Gastroesophageal sphincter (tissue), 4 donors: Measurements from ENCODE around the gene PPP2R5D. TPM values are rescaled to one million over a fixed set of nuclear protein-coding genes. Genes with fewer than 3 reads are reported as not detected.

Experiments
- ATAC-seq: fragments of 150-250 bp; one replicate; pipeline ENCODE4 v1.9.1; 2016; ENCODE audit warnings: mild to moderate bottlenecking, moderate library complexity
- H3K27ac ChIP-seq, 4 donors: fragments of 200-600 bp; sonication (generic) in 3 of 4; 1 replicate in 3 of 4; 2 replicates in 1 of 4; pipeline ENCODE4 v1.5.1; 2016 to 2019
- H3K27me3 ChIP-seq: fragments of 200-600 bp; sonication (generic); one replicate; pipeline ENCODE4 v1.5.1; 2019
- H3K36me3 ChIP-seq, 2 donors: fragments of 200-600 bp; sonication (generic); one replicate each; pipeline ENCODE4 v1.5.1; 2019; ENCODE audit warnings: control low read depth in 1 of 2
- H3K4me1 ChIP-seq, 3 donors: fragments of 200-600 bp; sonication (generic); 1 replicate in 2 of 3; 2 replicates in 1 of 3; pipeline ENCODE4 v1.5.1; 2016 to 2019; ENCODE audit warnings: control low read depth in 2 of 3
- H3K4me3 ChIP-seq, 2 donors: fragments of 200-600 bp; sonication (generic); one replicate each; pipeline ENCODE4 v1.5.1; 2019; ENCODE audit warnings: mild to moderate bottlenecking in 1 of 2, moderate library complexity in 1 of 2
- H3K9me3 ChIP-seq, 3 donors: fragments of 200-600 bp; sonication (generic); one replicate each; pipeline ENCODE4 v1.5.1; 2017 to 2019; ENCODE audit warnings: control low read depth in 2 of 3
- CTCF ChIP-seq, 4 experiments: fragments of 200-600 bp in 2 of 4; fragments of 450-650 bp in 2 of 4; sonication (generic) in 1 of 4; IDR thresholded peaks; one replicate each; pipeline ENCODE4 v1.5.1; 2017 to 2019; ENCODE audit warnings: antibody characterized with exemption in 4 of 4, mild to moderate bottlenecking in 2 of 4, moderate library complexity in 2 of 4
- EP300 ChIP-seq: sonication (generic); formaldehyde crosslinking; IDR thresholded peaks from one replicate; pipeline ENCODE4 v1.6.1; 2017; ENCODE audit warnings: antibody characterized with exemption, mild to moderate bottlenecking
- POLR2A ChIP-seq, 2 donors: fragments of 450-650 bp; IDR thresholded peaks; one replicate each; pipeline ENCODE4 v1.6.1; 2017; ENCODE audit warnings: antibody characterized with exemption in 2 of 2, mild to moderate bottlenecking in 2 of 2, moderate library complexity in 1 of 2
- POLR2AphosphoS5 ChIP-seq: sonication (generic); formaldehyde crosslinking; IDR thresholded peaks from one replicate; pipeline ENCODE4 v1.6.1; 2017; ENCODE audit warnings: antibody characterized with exemption
- WGBS, 2 donors: methylation state at CpG; one replicate each; pipeline ENCODE4 v1.1.5; 2018; ENCODE audit warnings: low coverage in 1 of 2; 5-methylcytosine and 5-hydroxymethylcytosine counted together
- total RNA-seq, 4 donors: library from RNA; depleted of rRNA; stranded (reverse); fragments of >200 nt; gene quantifications; one replicate each; pipeline ENCODE4 v1.1.0, GENCODE V29; 2016

The PPP2R5D gene
- total RNA-seq, 4 donors from 2014 or later, result 30.0 to 45.1 (median 36.3) TPM

DNA sequence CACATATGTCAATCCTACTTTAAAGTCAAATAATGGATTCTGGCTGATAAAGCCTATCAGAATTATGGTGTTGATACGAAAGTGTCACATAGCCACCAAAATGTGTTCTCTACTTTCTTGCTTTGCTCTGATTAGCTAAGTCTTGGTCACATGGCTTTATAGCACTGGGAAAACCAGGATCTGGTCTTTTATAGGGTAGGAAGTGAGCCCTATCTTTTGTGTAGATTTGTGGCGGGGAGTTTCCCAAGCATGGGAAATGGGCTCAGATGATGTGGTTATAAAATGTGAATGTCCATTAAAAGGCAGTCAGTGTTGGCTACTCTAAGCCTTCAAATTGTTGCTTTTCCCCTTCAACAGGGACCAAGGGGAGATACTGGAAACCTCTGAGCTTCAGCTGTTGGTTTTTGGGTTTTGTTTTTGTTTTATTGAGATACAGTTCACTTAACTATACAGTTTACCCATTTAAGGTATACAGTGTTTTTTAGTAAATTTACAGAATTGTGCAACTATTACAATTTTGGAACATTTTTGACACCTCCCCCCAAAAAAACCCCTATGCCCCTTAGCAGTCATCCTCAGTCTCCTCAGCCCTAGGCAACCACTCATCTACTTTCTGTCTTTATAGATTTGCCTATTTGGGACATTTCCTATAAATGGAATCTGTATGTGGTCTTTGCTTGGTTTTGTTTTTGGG lies 49.3 kb downstream of the PPP2R5D start:
- H3K27ac ChIP-seq, result no peak overlapping the region

GRCh38 chr6:43034190-43034525 lies 49.8 kb downstream of the PPP2R5D start:
- H3K27me3 ChIP-seq, result no peaks in the 10 kb centered on the region
- no peak for ATAC-seq
- TF ChIP-seq POLR2A (IDR thresholded peaks at IDR 0.05), result no peak
- no peak for TF ChIP-seq CTCF (IDR thresholded peaks at IDR 0.05)
- no peak for TF ChIP-seq EP300
- TF ChIP-seq POLR2AphosphoS5, result no peak
- no peak overlapping the region for H3K27ac ChIP-seq
- WGBS, 2 donors, result 67% methylated on average over 1 of the region's 2 CpGs; no CpG with 5 or more reads in 1 of the 2 donors
- no peaks in the 10 kb centered on the region for H3K9me3 ChIP-seq
- peaks cover 2 to 98% of the 10 kb centered on the region in 2 donors for H3K36me3 ChIP-seq
- peaks cover 0 to 13% (median 0%) of the 10 kb centered on the region in 3 donors for H3K4me1 ChIP-seq
- H3K4me3 ChIP-seq, result no peak overlapping the region

More for the DNA sequence above, 49.3 kb downstream of the PPP2R5D start:
- Histone ChIP-seq H3K4me1 (peaks cover 0 to 13% (median 0%) of the 10 kb centered on the region in 3 donors), H3K9me3 (no peaks in the 10 kb centered on the region), H3K4me3 (no peak overlapping the region), H3K27me3 (no peaks in the 10 kb centered on the region), H3K36me3 (peaks cover 3 to 98% of the 10 kb centered on the region in 2 donors)
- no peak for TF ChIP-seq EP300
- no peak for TF ChIP-seq POLR2A (IDR thresholded peaks at IDR 0.05)
- TF ChIP-seq POLR2AphosphoS5, result no peak
- TF ChIP-seq CTCF (IDR thresholded peaks at IDR 0.05), result no peak
- ATAC-seq, result no peak
- WGBS, 2 donors, result 85 to 100% methylated on average over 1 to 2 of the region's 2 CpGs

DNA sequence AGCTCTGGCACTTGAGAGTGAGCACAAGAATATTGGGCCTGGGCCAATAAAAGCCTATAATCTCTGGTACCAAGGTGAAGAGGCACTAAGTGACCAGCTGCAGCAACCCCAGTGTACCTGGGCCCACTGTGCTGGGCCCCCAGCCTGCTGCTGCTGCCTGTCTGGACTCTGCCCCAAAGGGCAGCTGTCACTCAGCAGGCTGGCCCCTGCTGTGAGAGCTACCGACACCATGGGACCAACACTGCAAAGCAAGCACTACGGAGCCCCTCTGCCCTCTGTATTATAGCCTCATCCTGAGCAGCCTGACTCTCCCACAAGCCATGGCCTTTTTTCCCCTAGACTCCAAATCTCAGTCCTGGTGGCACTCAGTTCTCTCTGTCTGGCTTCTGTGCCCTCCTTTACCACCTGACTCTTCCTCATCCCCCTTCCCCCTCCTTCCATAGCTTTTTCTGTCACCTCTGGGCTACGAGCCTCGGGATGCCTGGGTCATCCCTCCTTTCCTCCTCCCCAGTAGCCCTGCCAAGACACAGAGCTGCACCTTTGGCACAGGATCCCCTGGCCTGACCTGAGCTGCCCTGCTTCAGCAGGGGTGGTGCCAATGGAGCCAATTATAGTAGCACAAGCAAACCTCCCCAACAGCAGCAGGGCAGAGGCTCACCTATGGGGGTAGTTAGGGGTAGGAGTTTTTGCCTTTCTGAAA lies 51.3 kb downstream of the PPP2R5D start:
- WGBS, 2 donors, result 15 to 100% methylated on average over 1 to 2 of the region's 4 CpGs
- TF ChIP-seq POLR2A (IDR thresholded peaks at IDR 0.05) (no peak), CTCF (IDR thresholded peaks at IDR 0.05) (no peak), POLR2AphosphoS5 (no peak), EP300 (no peak)
- Histone ChIP-seq H3K9me3 (no peaks in the 10 kb centered on the region), H3K27me3 (no peaks in the 10 kb centered on the region), H3K4me1 (peaks cover 0 to 13% (median 0%) of the 10 kb centered on the region in 3 donors), H3K36me3 (peaks cover 0 to 97% of the 10 kb centered on the region in 2 donors), H3K27ac (peak overlapping the region in 2 of 4 donors; percentile 2 to 40), H3K4me3 (no peak overlapping the region)
- ATAC-seq, result no peak

- WGBS, 2 donors, result 85 to 94% methylated on average over 3 to 4 of the region's 9 CpGs
- Histone ChIP-seq H3K9me3 (no peaks in the 10 kb centered on the region), H3K27me3 (no peaks in the 10 kb centered on the region), H3K4me1 (peaks cover 0 to 13% (median 0%) of the 10 kb centered on the region in 3 donors), H3K36me3 (peaks cover 0 to 96% of the 10 kb centered on the region in 2 donors), H3K27ac (no peak overlapping the region), H3K4me3 (no peak overlapping the region)
- TF ChIP-seq CTCF (IDR thresholded peaks at IDR 0.05), result no peak
- no peak for TF ChIP-seq EP300
- TF ChIP-seq POLR2AphosphoS5, result no peak
- TF ChIP-seq POLR2A (IDR thresholded peaks at IDR 0.05), result no peak
- no peak for ATAC-seq
These were observed 52.3 kb downstream of the PPP2R5D start for GRCh38 chr6:43036712-43037111.

GRCh38 chr6:43037197-43037596 lies 52.8 kb downstream of the PPP2R5D start:
- Histone ChIP-seq H3K36me3 (peaks cover 0 to 94% of the 10 kb centered on the region in 2 donors), H3K27me3 (no peaks in the 10 kb centered on the region), H3K27ac (no peak overlapping the region), H3K4me3 (no peak overlapping the region), H3K4me1 (peaks cover 0 to 13% (median 0%) of the 10 kb centered on the region in 3 donors), H3K9me3 (no peaks in the 10 kb centered on the region)
- TF ChIP-seq POLR2A (IDR thresholded peaks at IDR 0.05), result no peak
- no peak for TF ChIP-seq POLR2AphosphoS5
- no peak for TF ChIP-seq CTCF (IDR thresholded peaks at IDR 0.05)
- no peak for TF ChIP-seq EP300
- ATAC-seq, result no peak
- WGBS, 2 donors, result 63 to 84% methylated on average over 3 to 4 of the region's 5 CpGs
